GM12875 (cell line): ENCODE measurements around the gene RCOR2.
"Not testable (repeated sequence)": the region's sequence is repeated elsewhere in the genome, so short reads cannot be mapped to it uniquely, and the experiment has no call there.

ENCODE experiments used
- H3K4me3 ChIP-seq: one replicate; pipeline ENCODE4 v1.5.1; 2011; ENCODE audit warnings: low read depth, low read length, control low read depth
- TF ChIP-seq, protein P1 (sequence below): IDR thresholded peaks from 2 replicates; pipeline ENCODE4 v1.5.1; 2011; ENCODE audit warnings: low read depth, mild to moderate bottlenecking, control low read depth, inconsistent platforms, low read length, moderate library complexity, borderline replicate concordance; ENCODE audit not compliant: insufficient read depth

RCOR2 gene

GRCh38 chr11:63870351-63871140 is 46.4 kb downstream of the RCOR2 start:
- TF ChIP-seq, protein P1, sequence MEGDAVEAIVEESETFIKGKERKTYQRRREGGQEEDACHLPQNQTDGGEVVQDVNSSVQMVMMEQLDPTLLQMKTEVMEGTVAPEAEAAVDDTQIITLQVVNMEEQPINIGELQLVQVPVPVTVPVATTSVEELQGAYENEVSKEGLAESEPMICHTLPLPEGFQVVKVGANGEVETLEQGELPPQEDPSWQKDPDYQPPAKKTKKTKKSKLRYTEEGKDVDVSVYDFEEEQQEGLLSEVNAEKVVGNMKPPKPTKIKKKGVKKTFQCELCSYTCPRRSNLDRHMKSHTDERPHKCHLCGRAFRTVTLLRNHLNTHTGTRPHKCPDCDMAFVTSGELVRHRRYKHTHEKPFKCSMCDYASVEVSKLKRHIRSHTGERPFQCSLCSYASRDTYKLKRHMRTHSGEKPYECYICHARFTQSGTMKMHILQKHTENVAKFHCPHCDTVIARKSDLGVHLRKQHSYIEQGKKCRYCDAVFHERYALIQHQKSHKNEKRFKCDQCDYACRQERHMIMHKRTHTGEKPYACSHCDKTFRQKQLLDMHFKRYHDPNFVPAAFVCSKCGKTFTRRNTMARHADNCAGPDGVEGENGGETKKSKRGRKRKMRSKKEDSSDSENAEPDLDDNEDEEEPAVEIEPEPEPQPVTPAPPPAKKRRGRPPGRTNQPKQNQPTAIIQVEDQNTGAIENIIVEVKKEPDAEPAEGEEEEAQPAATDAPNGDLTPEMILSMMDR: no peak
- H3K4me3 ChIP-seq: no peak overlapping the region

GRCh38 chr11:63869683-63870082 is 47.3 kb downstream of the RCOR2 start:
- H3K4me3 ChIP-seq: no peak overlapping the region
- TF ChIP-seq, protein P1: no peak

GRCh38 chr11:63869171-63869591 is 47.8 kb downstream of the RCOR2 start:
- TF ChIP-seq, protein P1: no peak
- H3K4me3 ChIP-seq: no peak overlapping the region

- no peak overlapping the region for H3K4me3 ChIP-seq
- TF ChIP-seq, protein P1: no peak
These were observed 48.4 kb downstream of the RCOR2 start for GRCh38 chr11:63868399-63869064.

- no peak overlapping the region for H3K4me3 ChIP-seq
- TF ChIP-seq, protein P1: no peak
These were observed 49.5 kb downstream of the RCOR2 start for GRCh38 chr11:63867511-63867910.

DNA sequence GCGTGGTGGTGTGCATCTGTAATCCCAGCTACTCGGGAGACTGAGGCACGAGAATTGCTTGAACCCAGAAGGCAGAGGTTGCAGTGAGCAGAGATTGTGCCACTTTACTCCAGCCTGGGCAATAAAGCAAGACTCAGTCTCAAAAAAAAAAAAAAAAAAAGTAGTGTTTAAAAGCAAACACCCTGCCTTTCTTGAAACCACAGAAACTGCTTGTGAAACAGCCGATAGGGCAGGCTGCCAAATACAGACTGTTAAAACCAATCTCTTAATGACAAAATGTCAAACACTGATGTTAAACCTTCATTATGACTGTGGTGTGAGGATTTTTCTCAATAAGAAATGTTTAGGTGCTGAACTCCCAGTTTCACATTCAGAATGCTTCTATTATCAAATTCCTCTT is 50.8 kb downstream of the RCOR2 start:
- TF ChIP-seq, protein P1: no peak
- no peak overlapping the region for H3K4me3 ChIP-seq

DNA sequence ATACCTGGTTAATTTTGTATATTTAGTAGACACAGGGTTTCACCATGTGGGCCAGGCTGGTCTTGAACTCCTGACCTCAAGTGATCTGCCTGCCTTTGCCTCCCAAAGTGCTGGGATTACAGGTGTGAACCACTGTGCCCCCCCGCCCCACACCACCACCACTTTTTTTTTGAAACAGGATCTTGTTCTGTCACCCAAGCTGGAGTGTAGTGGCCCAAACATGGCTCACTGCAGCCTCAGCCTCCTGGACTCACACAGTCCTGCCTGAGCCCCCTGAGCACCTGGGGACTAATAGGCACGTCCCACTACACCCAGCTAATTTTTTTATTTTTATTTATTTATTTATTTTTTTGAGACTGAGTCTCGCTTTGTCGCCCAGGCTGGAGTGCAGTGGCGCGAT is 53.3 kb downstream of the RCOR2 start:
- not testable (repeated sequence) for H3K4me3 ChIP-seq
